ENCODE data around the gene ZNF76. TPM values are rescaled to one million over a fixed set of nuclear protein-coding genes. Genes with fewer than 3 reads are reported as not detected.

ZNF76 gene
- total and polyA plus RNA-seq, 10 of the 15 experiments (the other 5 are each of a cell fraction or from before 2014, with no cell fraction given) = 2.8 to 41.0 (median 24.8) TPM

- H3K4me2 ChIP-seq (ENCODE audit: control insufficient read depth, insufficient read depth) = no peak overlapping the region
- WGBS (ENCODE audit: insufficient coverage, insufficient replicate concordance, low lambda C conversion rate, missing lambda C conversion rate) = 91% methylated on average over 2 of the region's 2 CpGs
- no peaks in the 10 kb centered on the region for H3K9me3 ChIP-seq (replicated peaks; ENCODE audit: control insufficient read depth, insufficient read depth, low read length)
- no peak for DNase-seq (ENCODE audit: low read depth, low spot score)
- ChIA-PET SMC1A (ENCODE audit: uncharacterized antibody, unreplicated experiment) (interaction anchor here (0.8 to 7.1 kb wide), 3 partner anchors 30 to 155 kb away, joined by 3 to 78 read pairs (median 4); partner anchors contain the start of gene FANCE), CTCF (interaction anchor here (1.0 to 7.2 kb wide), 7 partner anchors 9 to 227 kb away, joined by 3 to 217 read pairs (median 22); partner anchors contain the start of gene FANCE), POLR2A (no interaction called here), RAD21 (ENCODE audit: unreplicated experiment) (interaction anchor here (1.0 to 7.5 kb wide), 4 partner anchors 9 to 154 kb away, joined by 3 to 127 read pairs (median 18); partner anchors contain the start of gene PPARD)
- H3K36me3 ChIP-seq (ENCODE audit: control insufficient read depth in 2 of 2, insufficient read depth in 2 of 2, low read length in 1 of 2) = peaks cover 4 to 17% of the 10 kb centered on the region in 2 experiments; a peak in 3 of 4 replicates
- H3K9ac ChIP-seq (ENCODE audit: control insufficient read depth, insufficient read depth, low read length) = no peak overlapping the region
- FAIRE-seq = no peak
- intact Hi-C loops (cut with micrococcal nuclease; ENCODE audit: unreplicated experiment) = loop anchor here (5.0 to 10.0 kb wide), 2 partner anchors 270 to 437 kb away; no protein-coding TSS in a partner anchor
- H3K79me2 ChIP-seq (ENCODE audit: control insufficient read depth, insufficient read depth, low read length) = peaks cover 24% of the 10 kb centered on the region
- no TSS peak for BruUV-seq (replicated peaks)
- no peak overlapping the region for H2AFZ ChIP-seq (ENCODE audit: control insufficient read depth, low read depth, low read length)
- TF ChIP-seq TBL1XR1 (IDR thresholded peaks at IDR 0.05; ENCODE audit: low read depth, low read length) (no peak), RUNX3 (IDR thresholded peaks at IDR 0.05; ENCODE audit: low read length) (no peak), KLF5 (IDR thresholded peaks at IDR 0.05; ENCODE audit: partially characterized antibody) (no peak), ATF7 (IDR thresholded peaks at IDR 0.05; ENCODE audit: low read depth) (no peak), ASH2L (IDR thresholded peaks at IDR 0.05; ENCODE audit: borderline replicate concordance, low read depth) (no peak)
- no peaks in the 10 kb centered on the region for H3K27me3 ChIP-seq (replicated peaks in 1 of 2; ENCODE audit: control insufficient read depth in 2 of 2, insufficient read depth in 2 of 2, low read length in 1 of 2)
- no peak overlapping the region for H3K27ac ChIP-seq (ENCODE audit: control insufficient read depth, insufficient read depth)
- in situ Hi-C loops (cut with MboI) = loop anchor here (5.0 kb wide), 2 partner anchors 37 to 172 kb away; partner anchors contain the start of gene RPL10A
- no peak for ATAC-seq
- no peak overlapping the region for H3K4me3 ChIP-seq
- peaks cover 7% of the 10 kb centered on the region for H3K4me1 ChIP-seq (ENCODE audit: control insufficient read depth, insufficient read depth, low read length)
- H4K20me1 ChIP-seq (ENCODE audit: control insufficient read depth, insufficient read depth) = no peaks in the 10 kb centered on the region
Measured at GRCh38 chr6:35295036-35295435, 35.5 kb downstream of the ZNF76 start.

All from GM12878 (cell line).